Measurements from ENCODE around the gene CEPT1. TPM values are rescaled to one million over a fixed set of nuclear protein-coding genes. Genes with fewer than 3 reads are reported as not detected.

The CEPT1 gene
- total RNA-seq, 1 donor from 2014 or later: 23.7 TPM

- DNase-seq (ENCODE audit: low read depth): no peak
- Histone ChIP-seq H3K4me3 (ENCODE audit: low read depth, low read length) (no peak overlapping the region), H3K27me3 (ENCODE audit: control insufficient read depth, insufficient read depth, low read length) (peaks cover 8% of the 10 kb centered on the region), H3K36me3 (ENCODE audit: control insufficient read depth, insufficient read depth, low read length) (no peaks in the 10 kb centered on the region)
- no peak for TF ChIP-seq CTCF (IDR thresholded peaks at IDR 0.05; ENCODE audit: insufficient read depth, low read length, poor library complexity, severe bottlenecking)
Measured at GRCh38 chr1:111200802-111201161, 60.8 kb downstream of the CEPT1 start.

GRCh38 chr1:111201275-111202090 is 61.5 kb downstream of the CEPT1 start:
- peaks cover 8% of the 10 kb centered on the region for H3K27me3 ChIP-seq (ENCODE audit: control insufficient read depth, insufficient read depth, low read length)
- no peak overlapping the region for H3K4me3 ChIP-seq (ENCODE audit: low read depth, low read length)
- DNase-seq (ENCODE audit: low read depth): no peak
- H3K36me3 ChIP-seq (ENCODE audit: control insufficient read depth, insufficient read depth, low read length): no peaks in the 10 kb centered on the region
- TF ChIP-seq CTCF (IDR thresholded peaks at IDR 0.05; ENCODE audit: insufficient read depth, low read length, poor library complexity, severe bottlenecking): no peak

GRCh38 chr1:111202366-111202706 is 62.3 kb downstream of the CEPT1 start:
- H3K27me3 ChIP-seq (ENCODE audit: control insufficient read depth, insufficient read depth, low read length): peaks cover 8% of the 10 kb centered on the region
- no peak overlapping the region for H3K4me3 ChIP-seq (ENCODE audit: low read depth, low read length)
- no peak for DNase-seq (ENCODE audit: low read depth)
- no peak for TF ChIP-seq CTCF (IDR thresholded peaks at IDR 0.05; ENCODE audit: insufficient read depth, low read length, poor library complexity, severe bottlenecking)
- no peaks in the 10 kb centered on the region for H3K36me3 ChIP-seq (ENCODE audit: control insufficient read depth, insufficient read depth, low read length)

- DNase-seq (ENCODE audit: low read depth): no peak
- Histone ChIP-seq H3K4me3 (ENCODE audit: low read depth, low read length) (peak overlapping the region; percentile 54), H3K36me3 (ENCODE audit: control insufficient read depth, insufficient read depth, low read length) (no peaks in the 10 kb centered on the region), H3K27me3 (ENCODE audit: control insufficient read depth, insufficient read depth, low read length) (peaks cover 8% of the 10 kb centered on the region)
- TF ChIP-seq CTCF (IDR thresholded peaks at IDR 0.05; ENCODE audit: insufficient read depth, low read length, poor library complexity, severe bottlenecking): no peak
Measured at GRCh38 chr1:111202707-111203623, 62.9 kb downstream of the CEPT1 start.

GRCh38 chr1:111203681-111204200 is 63.7 kb downstream of the CEPT1 start:
- TF ChIP-seq CTCF (IDR thresholded peaks at IDR 0.05; ENCODE audit: insufficient read depth, low read length, poor library complexity, severe bottlenecking): no peak
- Histone ChIP-seq H3K4me3 (ENCODE audit: low read depth, low read length) (peak overlapping the region; percentile 54), H3K27me3 (ENCODE audit: control insufficient read depth, insufficient read depth, low read length) (peaks cover 8% of the 10 kb centered on the region), H3K36me3 (ENCODE audit: control insufficient read depth, insufficient read depth, low read length) (no peaks in the 10 kb centered on the region)
- DNase-seq (ENCODE audit: low read depth): no peak
